Right lobe of liver (tissue), 4 donors: ENCODE results near the gene COL27A1.

Experiments used
- POLR2A ChIP-seq: fragments of 450-650 bp; IDR thresholded peaks from one replicate; pipeline ENCODE4 v1.6.1; 2017; ENCODE audit warnings: antibody characterized with exemption, mild to moderate bottlenecking
- TF ChIP-seq, protein P1 (sequence below), 4 donors: fragments of 200-600 bp in 3 of 4; fragments of 450-650 bp in 1 of 4; IDR thresholded peaks; one replicate each; pipeline versions ENCODE4 v1.5.1 to v1.8.0; 2016 to 2022; ENCODE audit warnings: antibody characterized with exemption in 4 of 4, mild to moderate bottlenecking in 2 of 4
- donor health status: DM: no; HTN: no; CAD: no.
- donor health status: DM: no; HTN: no; CAD: no.
- donor health status: DM: no; HTN: yes; CAD: no.

DNA sequence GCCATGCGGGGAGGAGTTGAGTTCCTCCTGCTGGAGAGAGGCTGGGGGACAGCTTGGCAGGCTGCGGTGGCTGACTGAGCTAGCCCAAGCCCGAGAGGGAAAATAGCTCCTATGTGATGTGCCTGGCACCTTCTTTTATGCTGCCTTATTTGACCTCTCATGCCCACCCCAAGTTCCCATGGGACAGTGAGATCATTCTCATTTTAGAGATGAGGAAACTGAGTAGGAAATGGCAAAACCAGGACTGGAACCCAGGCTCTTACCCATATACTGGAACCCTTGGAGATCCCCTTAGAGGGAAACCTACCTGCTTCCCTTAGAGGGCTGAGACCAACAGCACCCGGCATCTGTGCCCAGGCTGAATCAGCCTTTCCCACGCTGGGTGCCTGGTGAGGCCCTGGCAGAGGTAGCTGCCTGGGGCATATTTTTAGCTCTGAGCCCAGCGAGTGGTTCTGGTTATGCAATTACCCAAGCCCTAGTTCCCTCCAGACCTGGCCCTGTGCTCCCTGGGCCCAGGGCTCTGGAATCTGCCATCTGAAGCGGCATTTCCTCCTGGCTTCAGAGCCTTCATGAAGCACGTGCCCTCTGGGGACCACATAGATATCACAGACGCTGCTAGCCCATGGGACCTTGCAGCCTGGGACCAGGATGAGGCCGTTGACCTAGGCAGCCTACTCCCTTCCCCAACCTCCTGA lies 23.6 kb downstream of the COL27A1 start:
- TF ChIP-seq, protein P1, sequence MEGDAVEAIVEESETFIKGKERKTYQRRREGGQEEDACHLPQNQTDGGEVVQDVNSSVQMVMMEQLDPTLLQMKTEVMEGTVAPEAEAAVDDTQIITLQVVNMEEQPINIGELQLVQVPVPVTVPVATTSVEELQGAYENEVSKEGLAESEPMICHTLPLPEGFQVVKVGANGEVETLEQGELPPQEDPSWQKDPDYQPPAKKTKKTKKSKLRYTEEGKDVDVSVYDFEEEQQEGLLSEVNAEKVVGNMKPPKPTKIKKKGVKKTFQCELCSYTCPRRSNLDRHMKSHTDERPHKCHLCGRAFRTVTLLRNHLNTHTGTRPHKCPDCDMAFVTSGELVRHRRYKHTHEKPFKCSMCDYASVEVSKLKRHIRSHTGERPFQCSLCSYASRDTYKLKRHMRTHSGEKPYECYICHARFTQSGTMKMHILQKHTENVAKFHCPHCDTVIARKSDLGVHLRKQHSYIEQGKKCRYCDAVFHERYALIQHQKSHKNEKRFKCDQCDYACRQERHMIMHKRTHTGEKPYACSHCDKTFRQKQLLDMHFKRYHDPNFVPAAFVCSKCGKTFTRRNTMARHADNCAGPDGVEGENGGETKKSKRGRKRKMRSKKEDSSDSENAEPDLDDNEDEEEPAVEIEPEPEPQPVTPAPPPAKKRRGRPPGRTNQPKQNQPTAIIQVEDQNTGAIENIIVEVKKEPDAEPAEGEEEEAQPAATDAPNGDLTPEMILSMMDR (IDR thresholded peaks at IDR 0.05): no peak
- no peak for TF ChIP-seq POLR2A
